ENCODE data around the gene SH3BP5L.
A peak's percentile ranks its signal among the peaks of the same experiment; 100 is the strongest.

DNA sequence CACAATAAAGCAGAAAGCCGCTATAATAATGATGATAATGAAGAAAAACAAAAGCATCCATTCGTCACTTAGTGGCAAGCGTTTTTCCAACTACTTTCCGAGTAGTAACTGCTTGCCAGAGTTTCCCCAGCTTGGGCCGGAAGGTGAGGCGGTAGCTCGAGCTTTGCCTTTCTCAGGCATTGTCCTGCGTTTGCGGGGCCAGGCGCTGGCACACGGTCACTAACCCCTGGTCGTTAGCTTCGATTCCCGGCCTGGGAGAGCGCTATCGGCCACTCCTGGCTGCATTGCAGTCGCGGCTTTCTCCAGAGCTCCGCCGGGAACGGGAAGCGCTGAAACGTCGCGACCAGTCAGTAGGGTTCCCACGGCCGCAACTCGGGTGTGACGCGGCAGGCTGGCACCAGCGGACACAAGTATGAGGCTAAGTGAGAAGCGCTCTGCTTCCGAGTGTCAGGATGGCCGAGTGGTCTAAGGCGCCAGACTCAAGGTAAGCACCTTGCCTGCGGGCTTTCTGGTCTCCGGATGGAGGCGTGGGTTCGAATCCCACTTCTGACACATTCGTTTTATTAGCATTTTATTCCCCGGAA lies 47.8 kb upstream of the SH3BP5L start:
- no peak for TF ChIP-seq SP1 (IDR thresholded peaks at IDR 0.05; ENCODE audit: low read depth, low read length)
- no peak for TF ChIP-seq NFYA (IDR thresholded peaks at IDR 0.05; ENCODE audit: borderline replicate concordance, low read depth, low read length)
- TF ChIP-seq ATF2 (IDR thresholded peaks at IDR 0.05; ENCODE audit: low read length) = no peak
- TF ChIP-seq BHLHE40 (IDR thresholded peaks at IDR 0.05; ENCODE audit: borderline replicate concordance in 1 of 2, low read depth in 2 of 2, low read length in 1 of 2) = peak; percentile 28 to 52; a peak in 2 of 4 replicates
- no peak for TF ChIP-seq NR2F1 (conservative IDR thresholded peaks at IDR 0.05)
- no peak for TF ChIP-seq JUNB (IDR thresholded peaks at IDR 0.05)
- TF ChIP-seq EP300 (IDR thresholded peaks at IDR 0.05; ENCODE audit: borderline replicate concordance in 1 of 2, control insufficient read depth in 1 of 2, low read depth in 2 of 2, low read length in 2 of 2) = peak in 1 of 2 experiments; percentile 77; a peak in 1 of 4 replicates
- no peak for TF ChIP-seq USF2 (IDR thresholded peaks at IDR 0.05; ENCODE audit: borderline replicate concordance, low read depth, low read length)
- TF ChIP-seq CEBPB (IDR thresholded peaks at IDR 0.05; ENCODE audit: borderline replicate concordance in 1 of 2, low read depth in 2 of 2, low read length in 2 of 2) = no peak
- TF ChIP-seq, protein P1, sequence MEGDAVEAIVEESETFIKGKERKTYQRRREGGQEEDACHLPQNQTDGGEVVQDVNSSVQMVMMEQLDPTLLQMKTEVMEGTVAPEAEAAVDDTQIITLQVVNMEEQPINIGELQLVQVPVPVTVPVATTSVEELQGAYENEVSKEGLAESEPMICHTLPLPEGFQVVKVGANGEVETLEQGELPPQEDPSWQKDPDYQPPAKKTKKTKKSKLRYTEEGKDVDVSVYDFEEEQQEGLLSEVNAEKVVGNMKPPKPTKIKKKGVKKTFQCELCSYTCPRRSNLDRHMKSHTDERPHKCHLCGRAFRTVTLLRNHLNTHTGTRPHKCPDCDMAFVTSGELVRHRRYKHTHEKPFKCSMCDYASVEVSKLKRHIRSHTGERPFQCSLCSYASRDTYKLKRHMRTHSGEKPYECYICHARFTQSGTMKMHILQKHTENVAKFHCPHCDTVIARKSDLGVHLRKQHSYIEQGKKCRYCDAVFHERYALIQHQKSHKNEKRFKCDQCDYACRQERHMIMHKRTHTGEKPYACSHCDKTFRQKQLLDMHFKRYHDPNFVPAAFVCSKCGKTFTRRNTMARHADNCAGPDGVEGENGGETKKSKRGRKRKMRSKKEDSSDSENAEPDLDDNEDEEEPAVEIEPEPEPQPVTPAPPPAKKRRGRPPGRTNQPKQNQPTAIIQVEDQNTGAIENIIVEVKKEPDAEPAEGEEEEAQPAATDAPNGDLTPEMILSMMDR (IDR thresholded peaks at IDR 0.05 in 2 of 3, conservative IDR thresholded peaks at IDR 0.05 in 1 of 3; ENCODE audit: control insufficient read depth in 2 of 3, extremely low read depth in 1 of 3, insufficient read depth in 1 of 3, low read depth in 3 of 3, low read length in 3 of 3) = no peak
